ENCODE measurements around the gene RICTOR. TPM values are rescaled to one million over a fixed set of nuclear protein-coding genes. Genes with fewer than 3 reads are reported as not detected.

Gene RICTOR
- total RNA-seq, 1 experiment from 2014 or later = 21.7 TPM

GRCh38 chr5:38888041-38888440 lies 186.2 kb downstream of the RICTOR start:
- Histone ChIP-seq H3K36me3 (ENCODE audit: control insufficient read depth in 1 of 2, insufficient read depth in 2 of 2, low read length in 2 of 2) (peaks cover 14 to 29% of the 10 kb centered on the region in 2 experiments; a peak in 2 of 4 replicates), H2AFZ (ENCODE audit: low read depth, low read length, poor library complexity, severe bottlenecking) (no peak overlapping the region)
- BruUV-seq (replicated peaks) = no TSS peak

More at GRCh38 chr5:38888041-38888440, 186.2 kb downstream of the RICTOR start:
- RAD21 ChIA-PET (ENCODE audit: low non-redundant PET in 1 of 2, low total read pairs in 2 of 2, uncharacterized antibody in 2 of 2, unreplicated experiment in 2 of 2) = no interaction called here
- Histone ChIP-seq H3K4me2 (ENCODE audit: low read length) (no peak overlapping the region), H3K4me3 (replicated peaks in 1 of 2; ENCODE audit: low read depth in 1 of 2, low read length in 2 of 2) (no peak overlapping the region), H3K9ac (ENCODE audit: low read length) (no peak overlapping the region), H4K20me1 (ENCODE audit: insufficient read depth) (no peaks in the 10 kb centered on the region), H3K79me2 (ENCODE audit: insufficient read depth, low read length) (no peaks in the 10 kb centered on the region), H3K27me3 (ENCODE audit: insufficient read depth, low read length) (no peaks in the 10 kb centered on the region), H3K9me3 (ENCODE audit: control insufficient read depth in 1 of 2, insufficient read depth in 1 of 2, low read depth in 1 of 2, low read length in 2 of 2) (no peaks in the 10 kb centered on the region), H3K27ac (ENCODE audit: low read depth, low read length) (no peak overlapping the region), H3K4me1 (ENCODE audit: control insufficient read depth in 1 of 2, insufficient read depth in 2 of 2, low read length in 2 of 2) (no peaks in the 10 kb centered on the region), H3K9me2 (ENCODE audit: insufficient read depth) (no peaks in the 10 kb centered on the region)
- ATAC-seq (no peak), DNase-seq (ENCODE audit: low read depth, low spot score) (no peak)
- CTCF ChIA-PET = no interaction called here
- intact Hi-C loops (cut with micrococcal nuclease) = no loop called here
- POLR2A ChIA-PET = no interaction called here
- no peak for TF ChIP-seq RAD21 (IDR thresholded peaks at IDR 0.05; ENCODE audit: low read depth)
- TF ChIP-seq SRF (IDR thresholded peaks at IDR 0.05; ENCODE audit: low read depth) = no peak
- TF ChIP-seq CTCF (IDR thresholded peaks at IDR 0.05 in 2 of 3, conservative IDR thresholded peaks at IDR 0.05 in 1 of 3; ENCODE audit: borderline replicate concordance in 1 of 3, insufficient read depth in 1 of 3, low read depth in 2 of 3, low read length in 2 of 3) = no peak
- TF ChIP-seq MAX (IDR thresholded peaks at IDR 0.05) = no peak
- TF ChIP-seq ZBTB33 (IDR thresholded peaks at IDR 0.05; ENCODE audit: extremely low read depth, insufficient replicate concordance, low read length) = no peak
- TF ChIP-seq ATF3 (IDR thresholded peaks at IDR 0.05) = no peak
- no peak for TF ChIP-seq ZNF274 (IDR thresholded peaks at IDR 0.05; ENCODE audit: low read depth, low read length)
- no peak for TF ChIP-seq SIN3A (IDR thresholded peaks at IDR 0.05; ENCODE audit: low read depth)
- TF ChIP-seq POLR2AphosphoS5 (IDR thresholded peaks at IDR 0.05; ENCODE audit: low read depth, low read length) = no peak

Other genes starting within 250 kb of the RICTOR start
- 46.0 TPM for gene OSMR, start 228.4 kb downstream of the RICTOR start, total RNA-seq (2021; ENCODE audit: unreplicated experiment)
- 0.42 TPM for gene FYB1, start 145.2 kb upstream of the RICTOR start, total RNA-seq (2021; ENCODE audit: unreplicated experiment)